Measurements from ENCODE around the gene USP36.
"Not testable (repeated sequence)": the region's sequence is repeated elsewhere in the genome, so short reads cannot be mapped to it uniquely, and the experiment has no call there.

Gene USP36

GRCh38 chr17:78784352-78784751, 56.3 kb downstream of the USP36 start:
- no peak for TF ChIP-seq CTCF (IDR thresholded peaks at IDR 0.05; ENCODE audit: low read depth, low read length)
- no peak for DNase-seq (ENCODE audit: extremely low read depth, low read depth)

GRCh38 chr17:78783711-78784324, 56.8 kb downstream of the USP36 start:
- DNase-seq (ENCODE audit: extremely low read depth, low read depth), result no peak
- TF ChIP-seq CTCF (IDR thresholded peaks at IDR 0.05; ENCODE audit: low read depth, low read length), result no peak

- TF ChIP-seq CTCF (IDR thresholded peaks at IDR 0.05; ENCODE audit: low read depth, low read length), result no peak
- DNase-seq (ENCODE audit: extremely low read depth, low read depth), result no peak
Measured at GRCh38 chr17:78781893-78782304, 58.7 kb downstream of the USP36 start, which contains the start of gene CYTH1. TSS of gene CYTH1 (minus strand) at chr17:78782273. CDS start at chr17:78782223, 50 bp downstream.

- no peak for DNase-seq (ENCODE audit: extremely low read depth, low read depth)
- no peak for TF ChIP-seq CTCF (IDR thresholded peaks at IDR 0.05; ENCODE audit: low read depth, low read length)
Measured at GRCh38 chr17:78781104-78781892, 59.3 kb downstream of the USP36 start.

GRCh38 chr17:78780335-78780734, 60.3 kb downstream of the USP36 start:
- TF ChIP-seq CTCF (IDR thresholded peaks at IDR 0.05; ENCODE audit: low read depth, low read length), result no peak

GRCh38 chr17:78779850-78780249, 60.8 kb downstream of the USP36 start:
- TF ChIP-seq CTCF (IDR thresholded peaks at IDR 0.05; ENCODE audit: low read depth, low read length), result no peak
- DNase-seq (ENCODE audit: extremely low read depth, low read depth), result no peak

More at GRCh38 chr17:78780335-78780734, 60.3 kb downstream of the USP36 start:
- no peak for DNase-seq (ENCODE audit: extremely low read depth, low read depth)

- DNase-seq (ENCODE audit: extremely low read depth, low read depth), result not testable (repeated sequence)
Measured at GRCh38 chr17:78779286-78779651, 61.3 kb downstream of the USP36 start.

Data from AG09319 (cell line).